Spleen (tissue), 7 donors: ENCODE measurements around the gene PLEKHH1.

Experiments used
- CTCF ChIP-seq, 11 experiments: fragments of 200-600 bp in 7 of 11; fragments of 450-650 bp in 4 of 11; sonication (generic) in 4 of 11; IDR thresholded peaks in 8 of 11; conservative IDR thresholded peaks in 3 of 11; 1 replicate in 7 of 11; 2 replicates in 4 of 11; pipeline versions ENCODE4 v1.4.0 to v1.8.0; 2016 to 2021; ENCODE audit warnings: antibody characterized with exemption in 11 of 11, inconsistent platforms in 4 of 11, mild to moderate bottlenecking in 1 of 11
- POLR2A ChIP-seq, 3 donors: fragments of 450-650 bp; IDR thresholded peaks; one replicate each; pipeline ENCODE4 v1.5.1; 2017; ENCODE audit warnings: antibody characterized with exemption in 3 of 3, mild to moderate bottlenecking in 1 of 3
- POLR2AphosphoS5 ChIP-seq, 3 donors: sonication (generic); formaldehyde crosslinking; IDR thresholded peaks; one replicate each; pipeline ENCODE4 v1.5.1; 2017; ENCODE audit warnings: antibody characterized with exemption in 3 of 3
- donor health status: DM: no; HTN: no; CAD: no; lungs with moderate emphysema.
- donor health status: DM: no; HTN: no; CAD: no.
- donor health status: DM: no; HTN: no; CAD: no.

GRCh38 chr14:67573228-67574010, 40.3 kb downstream of the PLEKHH1 start:
- no peak for TF ChIP-seq CTCF (IDR thresholded peaks at IDR 0.05 in 8 of 11, conservative IDR thresholded peaks at IDR 0.05 in 3 of 11)
- no peak for TF ChIP-seq POLR2A (IDR thresholded peaks at IDR 0.05)
- no peak for TF ChIP-seq POLR2AphosphoS5 (IDR thresholded peaks at IDR 0.05)
